HL-60/S4 treated with phorbol 12-myristate 13-acetate at 8.2 ng/mL for 4 days and 3 days (cell line): Measurements from ENCODE around the gene CCDC88C.

Source experiments
- in situ Hi-C: fragments of 300-500 bp; cut with MboI; formaldehyde crosslinking; loops from 2 replicates; pipeline ENCODE4 v1.15.0; 2022; ENCODE audit warnings: low sequenced_read_pairs

CCDC88C gene

DNA sequence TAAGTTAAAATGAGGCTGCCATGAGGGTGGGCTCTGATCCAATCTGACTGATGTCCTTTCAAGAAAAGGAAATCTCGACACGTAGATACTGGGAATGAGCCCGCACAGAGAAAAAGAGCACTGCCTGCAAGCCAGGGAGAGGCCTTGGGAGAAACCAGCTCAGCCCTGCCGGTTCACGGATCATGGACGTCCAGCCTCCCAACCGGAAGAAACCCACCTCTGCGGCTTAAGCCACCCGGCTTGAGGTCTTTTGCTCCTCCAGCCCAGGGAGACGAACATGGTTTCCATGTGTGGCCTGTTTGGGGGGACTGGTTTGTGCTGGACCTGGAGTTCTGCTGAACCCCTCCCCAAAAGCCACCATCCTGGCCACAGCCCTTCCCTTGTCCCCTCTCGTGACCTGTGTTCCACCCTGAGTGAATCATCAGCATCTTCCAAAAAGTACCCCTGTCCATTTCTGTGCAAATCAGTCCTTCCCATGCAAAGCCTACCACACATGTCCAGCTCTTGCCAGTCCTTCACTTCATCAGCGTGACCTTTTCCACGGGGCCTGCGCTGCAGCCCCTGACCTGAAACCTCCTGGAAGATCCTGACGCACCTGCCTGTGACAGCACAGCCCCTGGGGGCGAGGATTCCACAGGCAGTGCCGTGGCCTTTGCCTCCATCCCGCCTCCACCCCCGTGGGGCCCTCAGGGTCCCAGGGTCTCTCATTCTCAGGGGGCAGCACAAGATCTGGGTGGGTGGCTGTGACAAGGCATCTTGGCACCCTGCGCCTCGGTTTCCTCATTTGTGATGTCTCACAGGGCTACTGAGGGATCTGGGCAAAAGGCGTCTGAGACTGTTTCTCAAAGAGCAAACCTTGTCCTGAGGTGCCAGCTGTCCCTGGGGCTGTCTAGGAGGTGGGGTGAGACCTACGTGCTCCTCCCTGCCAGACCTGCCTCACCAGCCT is 121.5 kb downstream of the CCDC88C start:
- in situ Hi-C loops: loop anchor here (25.0 kb wide), 1 partner anchor 384 kb away; no protein-coding TSS in a partner anchor

DNA sequence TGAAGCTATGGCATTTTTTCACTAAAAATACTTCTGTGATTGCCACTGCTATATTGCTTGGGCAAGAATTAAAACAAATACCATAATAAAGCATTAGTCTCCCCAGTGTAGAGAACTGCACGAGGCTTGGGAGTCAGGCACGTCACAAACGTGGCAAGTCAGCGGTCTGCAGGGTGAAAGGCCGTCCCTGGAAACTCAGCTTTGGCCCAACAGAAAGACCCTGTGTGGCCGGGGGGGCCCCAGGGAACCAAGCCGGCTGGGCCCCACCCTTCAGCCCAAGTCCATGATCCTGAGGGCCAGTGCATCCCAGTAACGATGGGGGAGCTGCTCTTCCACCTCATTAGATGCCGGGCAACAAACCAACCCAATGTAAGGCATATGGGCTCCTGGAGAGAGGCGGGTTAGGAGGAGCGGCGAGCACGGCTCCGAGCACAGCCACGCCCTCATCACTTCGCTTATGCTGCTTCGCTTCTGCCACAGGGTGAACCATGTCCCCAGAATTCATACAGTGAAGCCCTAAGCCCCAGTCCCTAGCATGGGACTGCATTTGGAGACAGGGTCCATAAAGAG is 122.3 kb downstream of the CCDC88C start:
- in situ Hi-C loops: loop anchor here (25.0 kb wide), 1 partner anchor 383 kb away; no protein-coding TSS in a partner anchor

DNA sequence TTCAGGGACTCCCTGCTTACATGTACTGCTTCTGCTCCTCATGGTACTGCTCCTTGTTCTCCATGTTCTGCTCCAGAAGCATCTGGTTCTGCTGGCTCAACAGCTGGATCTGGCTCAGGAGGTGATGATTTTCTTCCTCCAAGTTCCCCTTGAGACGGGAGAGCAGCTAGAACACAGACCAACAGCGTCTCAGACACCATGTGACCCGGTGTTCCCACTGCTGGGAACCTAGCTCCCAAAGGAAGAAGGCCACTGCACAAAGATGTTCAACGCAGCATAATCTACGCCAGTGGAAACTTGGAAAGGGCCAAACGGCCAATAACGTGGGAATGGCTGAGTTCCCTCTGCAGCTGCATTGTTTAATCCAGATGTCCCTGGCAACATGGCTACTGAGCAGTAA is 123.5 kb downstream of the CCDC88C start:
- in situ Hi-C loops: loop anchor here (25.0 kb wide), 1 partner anchor 382 kb away; no protein-coding TSS in a partner anchor

DNA sequence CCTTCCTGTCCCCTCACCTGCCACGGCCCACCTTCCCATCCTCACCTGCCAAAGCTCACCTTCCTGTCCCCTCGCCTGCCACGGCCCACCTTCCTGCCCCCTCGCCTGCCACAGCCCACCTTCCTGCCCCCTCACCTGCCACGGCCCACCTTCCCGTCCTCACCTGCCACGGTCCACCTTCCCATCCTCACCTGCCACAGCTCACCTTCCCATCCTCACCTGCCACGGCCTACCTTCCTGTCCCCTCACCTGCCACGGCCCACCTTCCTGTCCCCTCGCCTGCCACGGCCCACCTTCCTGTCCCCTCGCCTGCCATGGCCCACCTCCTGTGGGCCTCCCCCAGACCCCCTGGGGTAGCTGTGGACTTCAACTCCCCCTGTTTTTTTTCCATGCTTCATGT is 124.3 kb downstream of the CCDC88C start:
- in situ Hi-C loops: loop anchor here (25.0 kb wide), 1 partner anchor 381 kb away; no protein-coding TSS in a partner anchor

DNA sequence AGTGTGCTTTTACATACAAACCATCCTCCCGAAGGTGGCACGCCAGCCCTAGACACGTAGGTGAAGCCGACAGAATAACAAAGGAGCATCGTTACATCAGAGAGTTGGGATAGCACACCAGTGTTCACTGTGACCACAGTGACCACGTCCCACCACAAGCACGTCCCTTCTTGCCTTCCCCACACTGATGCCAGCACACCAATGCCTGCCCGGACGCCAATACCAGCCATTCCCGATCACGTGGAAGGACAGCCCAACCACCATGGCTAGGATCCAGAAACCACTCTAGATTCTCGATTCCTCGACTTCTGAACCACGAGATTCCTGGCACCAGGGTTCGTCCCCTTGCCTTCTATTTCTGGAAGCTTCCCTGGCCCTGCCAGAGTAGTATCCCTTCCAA is 125.1 kb downstream of the CCDC88C start:
- in situ Hi-C loops: loop anchor here (25.0 kb wide), 1 partner anchor 380 kb away; no protein-coding TSS in a partner anchor

DNA sequence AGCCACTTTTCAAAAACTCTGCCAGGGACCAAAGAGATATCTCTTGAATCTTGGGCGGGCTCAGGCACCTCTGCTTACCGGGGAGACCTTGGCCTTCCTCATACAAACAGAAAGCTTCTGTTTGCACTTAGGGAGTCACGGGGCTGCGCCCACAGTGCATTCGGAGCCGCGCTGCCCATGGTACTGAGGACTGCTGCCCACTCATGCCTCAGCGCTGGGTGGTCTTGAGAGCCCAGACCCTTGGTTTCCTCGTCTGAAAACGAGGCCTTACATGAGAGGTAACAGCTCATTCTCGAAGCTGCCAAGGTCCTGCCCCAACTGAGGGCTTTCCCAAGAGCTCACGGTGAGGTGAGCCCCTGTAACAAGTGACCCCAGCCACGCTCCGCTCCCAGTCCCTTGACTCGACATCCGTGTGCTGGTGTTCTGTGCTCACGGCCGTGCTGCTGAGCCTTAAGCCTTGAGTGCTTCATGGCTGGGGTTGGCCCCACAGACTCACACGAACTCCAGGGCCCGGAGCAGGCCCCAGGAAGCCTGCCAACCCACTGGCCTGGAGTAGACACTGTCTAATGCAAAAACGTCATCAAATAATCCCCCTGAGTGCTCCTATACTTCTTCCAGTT is 125.7 kb downstream of the CCDC88C start:
- in situ Hi-C loops: loop anchor here (25.0 kb wide), 1 partner anchor 380 kb away; no protein-coding TSS in a partner anchor

DNA sequence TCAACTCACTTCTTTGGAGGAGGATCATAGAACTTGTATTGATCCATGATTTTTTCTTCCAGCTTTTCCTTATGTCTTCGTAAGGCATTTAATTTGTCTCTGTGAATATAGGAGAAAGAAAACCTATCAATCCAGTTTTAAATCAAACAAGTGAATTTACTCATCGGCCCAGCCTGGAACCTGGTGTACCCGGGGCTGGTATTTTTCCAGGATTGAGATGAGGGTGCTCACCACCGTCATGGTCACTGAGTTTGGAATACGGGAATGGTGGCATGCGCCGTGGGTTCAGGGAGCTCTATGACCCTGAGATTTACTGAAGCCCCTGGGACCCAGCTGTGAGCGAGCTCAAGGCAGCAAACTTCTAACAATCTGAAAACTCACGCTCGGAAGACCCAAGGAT is 126.6 kb downstream of the CCDC88C start:
- in situ Hi-C loops: loop anchor here (25.0 kb wide), 1 partner anchor 379 kb away; no protein-coding TSS in a partner anchor

DNA sequence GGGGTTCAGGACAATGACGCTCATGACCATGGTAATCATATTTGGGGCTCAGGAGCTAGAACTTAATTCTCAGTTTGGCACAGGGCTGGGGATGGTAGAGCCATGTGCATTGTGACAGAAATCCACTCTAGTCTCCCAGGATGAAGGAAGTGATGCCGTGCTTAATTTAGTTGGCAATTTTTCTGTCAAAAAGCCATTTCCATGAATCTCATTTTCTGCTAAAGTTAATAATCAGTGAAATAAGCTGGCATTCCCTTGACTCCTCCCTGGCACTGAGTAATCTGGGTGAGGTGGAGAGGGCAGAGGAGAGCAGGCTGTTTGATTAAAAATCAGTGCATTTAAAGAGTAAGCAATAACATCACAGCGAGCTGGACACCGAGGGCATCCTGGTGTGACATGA is 128.2 kb downstream of the CCDC88C start:
- in situ Hi-C loops: loop anchor here (10.0 to 25.0 kb wide), 2 partner anchors 115 to 377 kb away; no protein-coding TSS in a partner anchor

DNA sequence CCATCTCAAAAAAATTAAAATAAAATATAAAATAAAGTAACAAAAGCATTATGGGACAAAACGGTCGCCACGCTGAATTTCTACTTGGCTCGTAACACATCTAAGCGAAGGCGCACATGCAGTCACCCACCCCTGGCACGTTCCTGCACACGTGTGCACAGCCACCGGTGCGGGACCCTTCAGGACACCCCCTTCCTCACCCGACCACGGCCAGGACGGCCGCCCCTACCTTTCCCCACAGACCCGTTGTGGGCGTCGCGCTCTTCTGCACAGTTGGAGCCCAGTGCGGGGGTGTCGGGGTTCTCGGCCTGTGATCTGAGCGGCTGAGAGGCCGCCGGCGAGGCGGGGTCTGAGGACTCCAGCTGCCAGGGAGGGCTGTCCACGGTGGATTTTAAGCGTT is 128.7 kb downstream of the CCDC88C start:
- in situ Hi-C loops: loop anchor here (10.0 to 25.0 kb wide), 2 partner anchors 114 to 377 kb away; no protein-coding TSS in a partner anchor

DNA sequence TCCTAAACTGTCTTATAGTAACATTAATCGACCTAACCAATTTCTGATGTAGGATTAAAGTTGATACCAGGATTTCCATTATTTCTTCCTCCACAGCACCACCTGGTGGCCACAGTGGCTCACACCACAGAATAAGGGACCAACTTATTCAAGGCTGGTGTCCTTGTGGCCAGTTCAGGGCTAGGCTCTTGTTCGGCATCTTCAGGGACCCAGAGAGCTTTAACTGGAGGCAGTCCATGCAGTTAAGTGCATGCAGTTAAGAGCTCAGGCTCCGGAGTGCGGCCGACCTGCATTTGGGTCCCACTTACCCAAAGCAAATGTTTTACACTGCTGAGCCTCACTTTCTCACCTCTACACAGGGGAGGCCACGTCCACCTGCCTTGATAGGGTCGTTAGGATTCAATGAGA is 131.1 kb downstream of the CCDC88C start:
- in situ Hi-C loops: loop anchor here (10.0 to 25.0 kb wide), 2 partner anchors 112 to 374 kb away; no protein-coding TSS in a partner anchor

DNA sequence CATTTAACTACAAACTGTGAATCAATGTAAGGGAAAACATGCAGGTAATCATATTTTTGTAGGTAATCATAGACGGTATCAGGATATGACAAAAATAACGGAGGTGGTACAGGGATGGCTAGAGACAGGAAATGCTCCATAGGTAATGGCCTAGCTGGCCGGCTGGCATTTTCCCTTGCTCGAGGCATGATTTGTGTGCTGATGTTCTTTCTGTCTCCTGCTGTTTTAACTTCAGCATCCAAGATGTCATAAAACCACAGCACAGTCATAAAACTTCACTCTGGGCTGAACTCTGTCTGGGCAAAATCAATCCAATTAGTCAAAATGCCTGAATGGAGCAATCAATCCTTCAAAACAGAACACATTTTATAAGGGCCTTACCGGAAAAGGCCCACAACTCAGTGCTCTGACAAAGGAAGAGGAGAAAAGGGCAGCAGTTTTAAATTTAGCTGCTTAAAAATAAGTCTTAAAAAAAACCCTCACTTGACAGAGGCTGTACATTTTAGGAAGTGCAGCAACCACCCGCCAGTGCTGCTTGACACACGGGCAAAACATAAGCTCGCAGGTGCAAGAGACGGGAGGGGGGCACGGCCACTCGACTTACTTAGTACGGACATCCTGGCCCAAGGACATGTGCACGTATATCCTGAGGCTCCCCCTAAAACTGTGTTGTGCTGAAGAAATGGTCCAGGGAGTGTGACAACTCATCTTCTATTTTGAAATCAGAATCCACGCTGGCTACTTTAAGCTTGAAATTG is 132.7 kb downstream of the CCDC88C start:
- in situ Hi-C loops: loop anchor here (10.0 to 25.0 kb wide), 2 partner anchors 110 to 373 kb away; no protein-coding TSS in a partner anchor

DNA sequence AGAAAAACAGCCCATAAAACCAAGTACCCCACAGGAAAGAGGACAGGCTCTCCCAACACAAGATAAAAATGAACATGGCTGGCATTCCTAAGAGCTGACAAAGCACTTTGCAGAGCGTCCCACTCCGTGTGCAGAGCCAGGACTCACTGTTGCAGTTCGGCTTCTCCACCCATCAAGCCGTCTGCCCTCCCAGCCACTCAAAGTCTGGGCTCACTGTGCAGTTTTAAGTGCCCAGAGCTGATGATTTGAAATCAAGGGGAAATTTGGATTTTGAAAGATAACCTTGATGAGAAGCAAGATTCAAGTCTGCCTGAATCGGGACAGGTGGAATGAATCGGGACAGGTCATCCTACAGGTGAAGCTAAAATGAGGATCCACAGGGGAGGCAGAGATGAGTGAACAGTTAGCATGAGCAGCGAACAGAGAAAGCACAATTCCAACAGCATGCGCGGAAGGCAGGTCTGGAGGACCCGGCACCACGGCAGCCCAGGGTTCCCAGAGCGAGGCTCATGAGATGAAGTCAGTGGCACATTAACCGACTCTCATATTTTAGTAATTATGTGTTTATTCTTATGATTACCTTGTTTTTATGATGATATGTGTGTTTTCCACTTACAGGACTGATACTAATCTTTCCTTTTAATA is 133.4 kb downstream of the CCDC88C start:
- in situ Hi-C loops: loop anchor here (10.0 to 25.0 kb wide), 2 partner anchors 109 to 372 kb away; no protein-coding TSS in a partner anchor

DNA sequence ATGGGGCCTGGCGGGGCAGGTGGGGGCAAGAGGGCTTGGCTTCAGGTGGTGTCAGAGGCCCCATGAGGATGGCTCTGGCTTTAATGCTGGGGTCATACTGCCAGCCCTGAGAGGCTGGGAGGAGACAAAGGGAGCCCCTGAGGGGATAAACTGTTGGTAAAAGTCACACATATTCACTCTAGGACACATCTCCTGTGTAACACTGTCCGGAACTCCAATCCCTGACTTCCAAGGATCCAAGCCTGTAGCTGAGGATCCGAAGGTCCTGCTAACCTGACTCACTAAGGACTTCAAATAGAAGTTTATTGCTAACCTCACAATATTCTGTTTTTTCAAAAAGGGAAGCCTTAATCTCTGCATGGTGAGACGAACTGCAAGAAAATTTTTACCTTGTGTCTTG is 134.0 kb downstream of the CCDC88C start:
- in situ Hi-C loops: loop anchor here (10.0 to 25.0 kb wide), 2 partner anchors 109 to 371 kb away; no protein-coding TSS in a partner anchor

DNA sequence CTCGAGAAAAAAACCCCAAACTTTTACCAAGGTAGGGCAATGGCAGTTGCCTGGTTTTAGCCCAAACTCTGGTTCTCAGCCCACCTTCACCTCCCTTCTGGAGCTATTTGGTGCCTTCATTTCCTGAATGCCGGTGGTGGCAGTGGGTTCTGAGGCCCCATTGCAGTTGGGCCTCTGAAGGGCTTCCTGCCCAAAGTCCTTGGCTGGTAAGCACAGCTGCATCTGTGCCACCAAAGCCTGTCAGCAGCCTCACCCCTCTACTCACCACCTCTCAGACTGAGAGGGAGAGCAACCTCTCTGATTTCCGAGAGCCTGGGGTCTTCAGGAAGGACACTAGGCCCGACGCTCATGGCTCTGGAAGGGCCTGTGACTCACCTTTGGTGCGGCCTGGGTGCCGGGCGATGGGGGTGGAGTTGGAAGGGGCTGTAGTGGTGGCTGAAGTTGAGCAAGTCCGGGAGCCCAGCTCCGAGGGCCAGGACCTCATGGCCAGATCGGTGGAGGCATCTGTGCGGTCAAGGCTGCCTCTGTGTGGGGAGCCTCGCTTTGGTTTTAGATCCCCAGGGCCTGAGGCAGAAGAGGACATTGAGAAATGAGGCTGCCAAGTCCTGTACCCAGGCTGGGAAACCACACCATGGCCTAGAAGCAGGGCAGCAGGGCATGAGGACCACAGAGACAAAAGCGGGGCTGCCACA is 134.5 kb downstream of the CCDC88C start:
- in situ Hi-C loops: loop anchor here (10.0 to 25.0 kb wide), 2 partner anchors 108 to 371 kb away; no protein-coding TSS in a partner anchor

DNA sequence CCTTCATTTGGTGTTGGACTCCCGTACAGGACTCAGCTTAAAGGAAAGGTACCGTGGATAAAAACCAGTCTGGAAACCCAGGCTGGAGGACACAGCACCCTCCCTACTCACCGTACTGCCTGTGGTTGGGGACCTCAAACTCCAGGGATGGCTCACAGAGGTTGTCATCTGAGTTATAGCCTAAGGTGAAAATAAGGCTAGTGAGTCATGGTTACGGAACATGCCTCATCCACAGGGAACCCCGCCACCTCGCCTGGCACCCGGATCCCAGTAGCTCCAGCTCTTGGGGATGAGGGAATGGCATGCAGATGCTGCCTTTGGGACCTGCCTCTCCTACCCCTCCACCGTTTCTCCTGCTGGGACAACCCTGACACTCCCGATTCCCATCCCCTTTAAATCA is 136.3 kb downstream of the CCDC88C start:
- in situ Hi-C loops: loop anchor here (10.0 to 25.0 kb wide), 2 partner anchors 107 to 369 kb away; no protein-coding TSS in a partner anchor

DNA sequence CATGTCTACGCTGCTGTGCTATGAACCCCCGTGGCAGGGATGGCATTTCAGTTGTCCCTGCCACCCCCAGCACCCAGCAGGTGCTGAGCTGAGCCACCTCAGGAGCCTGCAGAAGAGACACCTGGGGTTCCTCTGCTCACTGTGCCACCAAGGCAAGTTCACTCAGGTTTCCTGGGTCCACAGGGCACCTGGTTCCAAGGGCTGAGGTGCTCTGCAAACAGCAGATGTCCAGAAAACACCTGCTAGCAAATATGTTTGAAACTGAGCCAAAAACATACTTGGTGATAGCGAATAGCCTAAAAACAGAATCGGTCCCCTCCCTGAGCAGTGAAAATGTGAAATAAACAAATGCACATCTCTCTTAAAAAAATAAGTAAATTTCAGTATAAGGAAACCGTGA is 137.5 kb downstream of the CCDC88C start:
- in situ Hi-C loops: loop anchor here (10.0 to 25.0 kb wide), 2 partner anchors 105 to 368 kb away; no protein-coding TSS in a partner anchor

DNA sequence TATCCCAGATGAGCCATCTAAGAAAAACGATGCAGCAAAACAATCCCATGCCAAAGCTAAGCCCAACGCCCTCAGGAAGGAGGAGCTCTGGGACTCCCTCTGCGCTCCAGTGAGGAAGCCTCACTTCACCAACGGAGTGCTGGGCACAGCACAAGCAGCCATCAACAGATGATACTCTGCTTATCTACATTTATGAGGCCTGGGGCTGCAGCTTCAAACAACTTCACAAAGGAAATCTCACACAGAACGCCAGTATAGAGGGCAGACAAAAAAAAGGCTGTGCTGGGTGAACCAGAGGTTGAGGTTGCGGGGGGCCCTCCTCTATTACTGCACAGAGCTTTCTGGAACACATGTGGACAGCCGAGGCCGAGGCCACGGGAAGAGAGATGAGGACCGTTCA is 138.3 kb downstream of the CCDC88C start:
- in situ Hi-C loops: loop anchor here (25.0 kb wide), 1 partner anchor 367 kb away; no protein-coding TSS in a partner anchor

DNA sequence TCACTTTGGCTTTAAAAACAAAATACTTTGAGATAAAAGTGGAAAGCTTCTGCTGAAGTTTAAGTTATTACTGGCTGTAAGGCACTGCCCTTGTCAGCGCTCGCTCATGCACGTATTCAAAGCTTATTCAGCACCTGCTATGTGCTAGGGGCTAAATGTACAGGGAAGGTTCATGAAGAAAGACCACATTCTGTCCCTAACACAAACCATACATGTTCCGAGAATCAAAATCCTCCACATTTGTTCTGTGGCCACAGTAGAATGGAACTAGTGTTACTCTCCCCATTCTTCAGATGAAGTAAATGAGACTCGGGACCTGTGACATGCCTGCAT is 139.3 kb downstream of the CCDC88C start:
- in situ Hi-C loops: loop anchor here (25.0 kb wide), 1 partner anchor 366 kb away; no protein-coding TSS in a partner anchor
